Loucy (cell line): ENCODE results near the gene WDR46.
A peak's percentile ranks its signal among the peaks of the same experiment; 100 is the strongest.

Experiments
- H2AFZ ChIP-seq: fragments of 200-600 bp; sonication (generic); 2 replicates; pipeline ENCODE4 v1.6.0; 2016; ENCODE audit warnings: antibody characterized with exemption, mild to moderate bottlenecking, low read length, moderate library complexity
- H3F3A ChIP-seq: fragments of 200-600 bp; 2 replicates; pipeline ENCODE4 v1.6.0; 2016; ENCODE audit warnings: antibody characterized with exemption, low read depth, mild to moderate bottlenecking
- H3K27me3 ChIP-seq: fragments of 200-600 bp; sonication (generic); 2 replicates; pipeline ENCODE4 v1.6.1; 2014; ENCODE audit warnings: low read length, mild to moderate bottlenecking; ENCODE audit not compliant: insufficient read depth, poor library complexity, severe bottlenecking
- H3K36me3 ChIP-seq: fragments of 200-600 bp; sonication (generic); 2 replicates; pipeline ENCODE4 v1.6.1; 2016; ENCODE audit warnings: low read length; ENCODE audit not compliant: insufficient read depth
- H3K4me1 ChIP-seq: fragments of 200-600 bp; sonication (generic); 2 replicates; pipeline ENCODE4 v1.5.1; 2014; ENCODE audit warnings: low read length, mild to moderate bottlenecking; ENCODE audit not compliant: insufficient read depth, poor library complexity, severe bottlenecking
- H3K4me2 ChIP-seq: fragments of 200-600 bp; sonication (generic); 2 replicates; pipeline ENCODE4 v1.6.0; 2014; ENCODE audit warnings: antibody characterized with exemption, low read length, low read depth, mild to moderate bottlenecking; ENCODE audit not compliant: poor library complexity, severe bottlenecking
- H3K4me3 ChIP-seq: fragments of 200-600 bp; sonication (generic); 2 replicates; pipeline ENCODE4 v1.5.1; 2014; ENCODE audit warnings: low read length, mild to moderate bottlenecking, mixed read lengths; ENCODE audit not compliant: poor library complexity, severe bottlenecking
- H3K79me2 ChIP-seq: fragments of 200-600 bp; sonication (generic); 2 replicates; pipeline ENCODE4 v1.6.1; 2014; ENCODE audit warnings: low read length; ENCODE audit not compliant: insufficient read depth
- H3K9ac ChIP-seq: fragments of 200-600 bp; sonication (generic); 2 replicates; pipeline ENCODE4 v1.6.0; 2014; ENCODE audit warnings: mild to moderate bottlenecking, low read depth, low read length, moderate library complexity; ENCODE audit not compliant: poor library complexity, severe bottlenecking
- H3K9me2 ChIP-seq: fragments of 200-600 bp; sonication (generic); replicated peaks from 2 replicates; pipeline ENCODE4 v1.6.1; 2016; ENCODE audit warnings: low read depth, low read length, mixed read lengths
- H3K9me3 ChIP-seq: fragments of 200-600 bp; sonication (generic); 2 replicates; pipeline ENCODE4 v1.6.1; 2014; ENCODE audit warnings: mild to moderate bottlenecking, antibody characterized with exemption, low read length, low read depth; ENCODE audit not compliant: insufficient read depth
- H4K20me1 ChIP-seq: fragments of 200-600 bp; sonication (generic); 2 replicates; pipeline ENCODE4 v1.6.0; 2014; ENCODE audit warnings: antibody characterized with exemption, low read length, mild to moderate bottlenecking; ENCODE audit not compliant: insufficient read depth, poor library complexity, severe bottlenecking
- CTCF ChIP-seq: fragments of 200-600 bp; sonication (generic); conservative IDR thresholded peaks from 2 replicates; pipeline ENCODE4 v1.5.1; 2014; ENCODE audit warnings: mild to moderate bottlenecking, antibody characterized with exemption, low read length
- EZH2phosphoT487 ChIP-seq: fragments of 200-600 bp; IDR thresholded peaks from 2 replicates; pipeline ENCODE4 v1.6.1; 2018; ENCODE audit warnings: antibody characterized with exemption, mild to moderate bottlenecking, moderate library complexity, borderline replicate concordance

WDR46 gene

GRCh38 chr6:33273129-33273923, 15.7 kb downstream of the WDR46 start:
- TF ChIP-seq EZH2phosphoT487 (no peak), CTCF (no peak)
- H3K4me1 ChIP-seq = peaks cover 47% of the 10 kb centered on the region

DNA sequence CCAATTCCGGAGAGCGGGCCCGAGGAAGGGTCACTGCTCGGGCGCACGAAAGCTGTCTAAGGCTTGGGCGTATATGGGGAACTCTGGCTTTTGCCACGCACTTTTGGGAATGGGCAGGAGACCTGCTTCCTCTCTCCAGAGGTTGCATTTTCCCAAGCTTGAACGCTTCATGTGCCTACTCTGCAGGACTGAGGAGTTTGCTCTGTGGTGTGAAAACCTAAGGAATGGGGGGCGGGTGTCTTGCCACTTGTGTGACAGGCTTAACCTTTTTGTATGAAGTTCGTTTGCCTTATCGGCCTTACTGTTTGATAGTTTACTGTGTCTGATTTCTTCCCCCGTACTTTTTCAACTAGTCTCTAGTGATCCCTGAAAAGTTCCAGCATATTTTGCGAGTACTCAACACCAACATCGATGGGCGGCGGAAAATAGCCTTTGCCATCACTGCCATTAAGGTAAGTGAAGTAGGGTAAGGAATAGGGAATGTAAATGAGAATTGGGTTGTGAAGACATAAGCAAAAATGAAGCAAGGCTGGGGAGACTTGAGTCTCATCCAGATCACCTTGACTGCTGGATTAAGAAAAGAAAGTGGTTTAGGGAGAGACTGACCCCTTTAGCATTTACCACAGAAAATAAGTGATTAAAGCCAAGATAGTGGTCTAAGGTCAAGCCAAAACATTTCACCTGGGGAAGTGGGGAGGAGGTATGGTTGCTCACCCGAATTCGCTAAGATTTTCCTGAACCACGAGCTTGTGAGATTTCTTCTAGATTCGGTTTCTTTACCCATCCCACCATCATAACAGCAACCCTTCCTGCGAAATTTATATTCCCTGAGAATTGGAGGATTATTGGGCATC, 16.5 kb downstream of the WDR46 start:
- Histone ChIP-seq H3K4me3 (peak overlapping the region; percentile 95), H2AFZ (no peak overlapping the region), H3F3A (peaks cover 5% of the 10 kb centered on the region; the same call in 1 of the 2 replicates), H3K4me2 (peak overlapping the region; percentile 99), H3K9ac (peak overlapping the region; percentile 94), H3K27me3 (peaks cover 6% of the 10 kb centered on the region), H3K36me3 (peaks cover 43% of the 10 kb centered on the region), H3K79me2 (peaks cover 77% of the 10 kb centered on the region), H3K4me1 (peaks cover 47% of the 10 kb centered on the region), H3K9me2 (no peaks in the 10 kb centered on the region), H4K20me1 (peaks cover 47% of the 10 kb centered on the region), H3K9me3 (no peaks in the 10 kb centered on the region)
- TF ChIP-seq EZH2phosphoT487 (no peak), CTCF (no peak)

More at GRCh38 chr6:33273129-33273923, 15.7 kb downstream of the WDR46 start:
- Histone ChIP-seq H3K79me2 (peaks cover 77% of the 10 kb centered on the region), H3K4me3 (peak overlapping the region; percentile 95), H4K20me1 (peaks cover 47% of the 10 kb centered on the region), H3K27me3 (peaks cover 6% of the 10 kb centered on the region), H3K9me3 (no peaks in the 10 kb centered on the region), H3K9me2 (no peaks in the 10 kb centered on the region), H3K4me2 (peak overlapping the region; percentile 99), H2AFZ (no peak overlapping the region), H3K9ac (peak overlapping the region; percentile 94), H3K36me3 (peaks cover 35% of the 10 kb centered on the region), H3F3A (peaks cover 8% of the 10 kb centered on the region; the same call in 1 of the 2 replicates)

GRCh38 chr6:33271468-33272274, 17.4 kb downstream of the WDR46 start, which contains the start of the genes RPS18 and VPS52:
TSS of gene RPS18 (plus strand) at chr6:33272075. CDS start at chr6:33272120, 45 bp downstream.
TSS of gene VPS52 (minus strand) at chr6:33271876. CDS start at chr6:33271675, 201 bp downstream.
- peaks cover 47% of the 10 kb centered on the region for H3K4me1 ChIP-seq
- H3K79me2 ChIP-seq = peaks cover 76% of the 10 kb centered on the region
- TF ChIP-seq CTCF = no peak
- no peak for TF ChIP-seq EZH2phosphoT487
- peaks cover 5% of the 10 kb centered on the region; the same call in 1 of the 2 replicates for H3F3A ChIP-seq
- peaks cover 44% of the 10 kb centered on the region for H4K20me1 ChIP-seq
- peaks cover 43% of the 10 kb centered on the region for H3K36me3 ChIP-seq
- H3K4me2 ChIP-seq = peak within 1 kb of the TSS; percentile 99
- no peaks in the 10 kb centered on the region for H3K9me2 ChIP-seq
- no peaks in the 10 kb centered on the region for H3K9me3 ChIP-seq
- H3K9ac ChIP-seq = peak within 1 kb of the TSS; percentile 94
- peak within 1 kb of the TSS; percentile 96 for H2AFZ ChIP-seq
- peak within 1 kb of the TSS; percentile 95 for H3K4me3 ChIP-seq
- H3K27me3 ChIP-seq = peaks cover 6% of the 10 kb centered on the region
